Epithelial cell of esophagus (primary cell): ENCODE results near the gene TNFRSF4.

ENCODE experiments used
- DNase-seq: peaks from one replicate; pipeline ENCODE4 v3.0.0; 2010; ENCODE audit warnings: low read depth
- H3K4me3 ChIP-seq: 2 replicates; pipeline ENCODE4 v1.5.1; 2011; ENCODE audit warnings: mild to moderate bottlenecking, low read length, control low read depth
- TF ChIP-seq, protein P1 (sequence below): IDR thresholded peaks from 2 replicates; pipeline ENCODE4 v1.5.1; 2011; ENCODE audit warnings: low read depth, mild to moderate bottlenecking, low read length, control low read depth, inconsistent platforms; ENCODE audit not compliant: insufficient read depth; ENCODE audit errors: missing control alignments

TNFRSF4 gene

DNA sequence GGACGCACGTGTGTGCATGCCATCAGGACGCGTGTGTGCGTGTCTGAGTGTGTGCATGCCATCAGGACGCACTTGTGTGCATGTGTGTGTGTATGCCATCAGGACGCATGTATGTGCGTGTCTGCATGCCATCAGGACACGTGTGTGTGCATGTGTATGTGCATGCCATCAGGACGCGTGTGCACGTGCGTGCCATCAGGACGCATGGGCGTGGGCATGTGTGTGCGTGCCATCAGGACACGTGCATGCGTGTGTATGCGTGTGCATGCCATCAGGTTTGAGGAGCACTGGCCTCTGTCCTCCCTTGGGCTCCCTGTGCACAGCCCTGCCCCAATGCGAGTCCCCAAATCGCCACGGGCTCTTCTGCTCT is 45.2 kb upstream of the TNFRSF4 start:
- DNase-seq: no peak
- TF ChIP-seq, protein P1, sequence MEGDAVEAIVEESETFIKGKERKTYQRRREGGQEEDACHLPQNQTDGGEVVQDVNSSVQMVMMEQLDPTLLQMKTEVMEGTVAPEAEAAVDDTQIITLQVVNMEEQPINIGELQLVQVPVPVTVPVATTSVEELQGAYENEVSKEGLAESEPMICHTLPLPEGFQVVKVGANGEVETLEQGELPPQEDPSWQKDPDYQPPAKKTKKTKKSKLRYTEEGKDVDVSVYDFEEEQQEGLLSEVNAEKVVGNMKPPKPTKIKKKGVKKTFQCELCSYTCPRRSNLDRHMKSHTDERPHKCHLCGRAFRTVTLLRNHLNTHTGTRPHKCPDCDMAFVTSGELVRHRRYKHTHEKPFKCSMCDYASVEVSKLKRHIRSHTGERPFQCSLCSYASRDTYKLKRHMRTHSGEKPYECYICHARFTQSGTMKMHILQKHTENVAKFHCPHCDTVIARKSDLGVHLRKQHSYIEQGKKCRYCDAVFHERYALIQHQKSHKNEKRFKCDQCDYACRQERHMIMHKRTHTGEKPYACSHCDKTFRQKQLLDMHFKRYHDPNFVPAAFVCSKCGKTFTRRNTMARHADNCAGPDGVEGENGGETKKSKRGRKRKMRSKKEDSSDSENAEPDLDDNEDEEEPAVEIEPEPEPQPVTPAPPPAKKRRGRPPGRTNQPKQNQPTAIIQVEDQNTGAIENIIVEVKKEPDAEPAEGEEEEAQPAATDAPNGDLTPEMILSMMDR: no peak
- H3K4me3 ChIP-seq: no peak overlapping the region

DNA sequence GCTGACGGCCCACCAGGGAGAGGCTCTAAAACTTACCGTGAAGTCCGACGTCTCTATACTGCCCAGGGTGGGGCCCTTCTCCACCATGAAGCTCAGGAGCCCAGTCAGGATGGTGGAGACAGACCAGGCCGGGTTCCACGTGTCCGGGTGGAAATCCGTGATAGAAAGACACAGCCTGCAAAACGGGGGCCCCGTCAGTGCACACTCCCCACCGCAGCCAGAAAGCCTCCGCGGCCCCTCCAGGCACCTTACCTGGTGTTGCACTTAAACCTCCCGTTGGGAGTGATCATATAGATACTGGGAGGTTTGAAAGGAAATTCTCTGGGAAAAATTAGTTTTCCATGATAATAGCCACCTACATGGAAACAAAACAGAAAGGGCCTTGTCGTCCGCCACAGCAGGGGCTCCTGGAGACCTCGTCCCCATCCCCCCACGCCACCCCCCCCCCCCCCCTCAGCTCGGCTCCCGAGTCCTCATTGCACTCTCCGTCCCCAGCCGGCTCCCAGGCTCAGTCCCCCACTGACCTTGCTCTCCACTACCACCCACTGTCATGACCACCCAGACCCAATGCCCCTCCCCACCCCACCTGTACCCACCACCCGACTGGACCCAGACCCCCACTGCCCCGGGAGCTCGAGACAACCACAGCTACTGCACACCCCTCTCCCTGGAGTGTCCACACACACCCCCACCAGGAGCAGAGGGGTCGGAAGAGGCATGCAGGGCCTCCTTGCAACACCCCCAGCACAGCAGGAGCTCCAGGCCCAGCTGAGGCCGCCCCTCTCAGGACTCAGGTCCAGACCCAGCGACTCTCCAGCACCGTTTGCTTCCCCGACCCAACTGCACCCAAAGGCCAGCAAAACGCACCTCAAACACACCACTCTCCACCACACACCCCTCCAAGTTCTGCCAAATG is 43.3 kb upstream of the TNFRSF4 start:
- no peak overlapping the region for H3K4me3 ChIP-seq
- DNase-seq: no peak
- TF ChIP-seq, protein P1: no peak

DNA sequence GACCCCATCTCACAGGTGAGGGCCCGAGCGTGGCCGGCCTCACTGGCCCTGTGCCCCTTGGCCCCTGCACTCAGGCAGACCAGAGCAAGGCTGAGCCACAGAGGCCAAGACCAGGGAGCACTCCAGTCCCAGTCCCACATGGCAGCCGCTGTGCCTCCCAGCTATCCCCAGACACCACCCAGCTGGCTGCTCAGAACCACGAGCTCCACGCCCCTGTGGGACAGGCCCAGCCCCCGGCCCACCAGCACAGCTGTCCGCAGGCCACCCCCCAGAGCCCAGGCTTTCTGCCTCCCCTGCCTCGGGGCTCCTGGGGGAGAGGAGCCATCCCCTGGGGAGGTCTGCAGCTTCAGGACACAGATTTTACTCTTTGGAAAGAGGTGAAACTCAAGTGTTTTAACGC is 41.7 kb upstream of the TNFRSF4 start:
- DNase-seq: no peak
- TF ChIP-seq, protein P1: no peak
- no peak overlapping the region for H3K4me3 ChIP-seq

DNA sequence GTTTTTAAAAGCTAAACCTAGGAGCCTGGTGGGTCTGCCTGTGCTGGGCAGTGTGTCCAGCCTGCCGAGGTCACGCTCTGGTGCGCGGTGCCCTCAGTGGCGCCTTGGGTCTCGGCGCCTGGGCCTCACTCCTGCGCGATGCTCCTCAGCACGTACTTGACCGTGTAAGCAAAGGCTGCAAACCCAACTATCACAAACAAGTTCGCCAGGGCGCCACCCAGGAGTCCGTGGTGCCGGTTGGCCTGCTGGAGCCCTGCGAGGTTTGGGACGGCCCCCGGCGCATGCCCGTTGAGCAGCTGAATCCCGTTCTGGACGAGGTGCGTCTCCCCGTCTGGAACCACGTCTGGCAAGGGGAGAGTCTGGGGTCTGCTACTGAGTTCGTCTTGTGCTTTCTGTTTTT is 41.1 kb upstream of the TNFRSF4 start:
- no peak for DNase-seq
- no peak overlapping the region for H3K4me3 ChIP-seq
- TF ChIP-seq, protein P1: no peak

DNA sequence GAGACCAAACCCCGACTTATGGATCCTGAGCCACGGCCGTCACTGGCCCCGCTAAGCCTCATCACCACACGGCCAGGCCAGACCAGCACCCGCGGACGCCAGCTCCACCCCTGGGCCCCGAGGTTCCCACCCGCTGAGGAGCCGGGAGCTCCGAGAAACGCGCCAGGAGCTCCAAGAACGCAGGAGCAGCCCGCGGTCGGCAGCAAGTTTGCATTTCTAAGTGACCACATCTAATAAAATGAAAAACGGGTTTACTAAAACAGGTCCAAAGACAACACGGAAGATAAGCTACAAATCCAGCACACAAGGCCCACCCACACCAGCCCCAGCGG is 40.7 kb upstream of the TNFRSF4 start:
- DNase-seq: no peak
- no peak overlapping the region for H3K4me3 ChIP-seq
- TF ChIP-seq, protein P1: no peak

DNA sequence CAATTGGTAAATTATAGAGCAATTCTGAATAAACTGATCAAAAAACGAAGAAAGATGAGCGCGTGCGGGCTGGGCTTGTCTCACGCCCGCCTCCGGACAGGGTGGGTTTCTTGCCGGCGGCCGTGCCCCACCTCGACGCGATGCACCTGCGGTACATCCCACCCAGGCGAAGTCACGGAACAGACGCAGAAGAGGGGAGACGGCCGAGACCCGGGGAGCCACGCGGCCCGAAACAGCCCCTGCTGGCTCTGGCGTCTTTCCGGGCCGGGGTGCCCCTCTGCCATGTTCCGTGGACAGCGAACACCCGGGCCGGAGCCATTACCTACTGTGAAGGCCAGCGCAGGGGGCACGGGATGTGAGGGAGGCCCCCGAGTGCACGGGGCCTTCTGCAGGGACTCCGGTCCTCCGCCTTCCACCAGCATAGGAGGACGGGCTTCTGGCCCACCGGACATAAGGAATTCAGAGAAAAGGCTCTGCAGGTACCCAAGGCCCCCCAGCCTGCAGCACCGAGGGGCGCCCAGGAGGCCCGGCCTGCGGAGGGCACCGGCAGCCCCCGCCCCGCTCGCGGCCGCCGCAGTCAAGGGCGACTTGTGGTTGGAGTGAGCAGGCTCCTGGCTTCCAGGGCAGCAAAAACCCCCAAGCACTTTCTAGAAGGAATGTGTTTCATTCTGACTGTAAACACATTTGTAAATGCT is 40.2 kb upstream of the TNFRSF4 start:
- H3K4me3 ChIP-seq: no peak overlapping the region
- TF ChIP-seq, protein P1: no peak
- DNase-seq: no peak
